Measurements from ENCODE around the gene ZNF414. TPM values are rescaled to one million over a fixed set of nuclear protein-coding genes. Genes with fewer than 3 reads are reported as not detected.
A peak's percentile ranks its signal among the peaks of the same experiment; 100 is the strongest.

ZNF414 gene
- total and polyA plus RNA-seq, 9 of the 15 experiments (the other 6 are each of a cell fraction or from before 2014, with no cell fraction given), result 0.03 to 27.2 (median 2.2) TPM; not detected in 2

DNA sequence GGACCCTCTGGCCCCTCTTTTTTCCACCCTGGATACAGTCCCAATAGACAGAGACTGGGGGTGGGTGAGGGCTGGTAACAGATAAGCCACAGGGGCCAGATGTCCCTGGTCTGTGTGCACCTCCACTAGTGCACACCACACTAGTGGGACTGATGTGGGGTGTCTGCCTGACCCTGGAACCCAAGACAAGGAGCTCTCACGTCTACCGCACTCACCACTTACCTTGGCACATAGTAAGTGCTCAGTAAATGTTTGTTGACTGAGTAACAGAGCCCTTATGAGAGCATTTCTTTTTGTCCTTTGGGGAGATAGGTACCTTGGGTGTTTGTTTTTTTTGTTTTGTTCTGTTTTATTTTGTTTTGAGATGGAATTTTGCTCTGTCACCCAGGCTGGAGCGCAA is 23.1 kb upstream of the ZNF414 start:
- in situ Hi-C loops (cut with MboI) (no loop called here), intact Hi-C loops (cut with micrococcal nuclease) (no loop called here)
- no peak overlapping the region for H3K27ac ChIP-seq (ENCODE audit: extremely low read depth, low read depth, low read length)
- no peak for FAIRE-seq
- POLR2A ChIA-PET, result interaction anchor here (0.8 to 2.1 kb wide), 3 partner anchors 19 to 255 kb away, joined by 3 to 5 read pairs (median 5); partner anchors contain the start of gene ZNF414
- peaks cover 8 to 29% of the 10 kb centered on the region in 2 experiments; a peak in 3 of 5 replicates for H3K27me3 ChIP-seq (ENCODE audit: control insufficient read depth in 2 of 2, insufficient read depth in 2 of 2, low read length in 2 of 2)
- 9% methylated on average over 3 of the region's 3 CpGs for WGBS (ENCODE audit: insufficient coverage, low coverage, missing lambda C conversion rate)
- no peak overlapping the region for H2AFZ ChIP-seq (ENCODE audit: low read depth, low read length)
- CTCF ChIA-PET (ENCODE audit: low intra/inter-chr PET ratio), result no interaction called here
- no peaks in the 10 kb centered on the region for H4K20me1 ChIP-seq (replicated peaks; ENCODE audit: control insufficient read depth, insufficient read depth, low read length)
- no peak overlapping the region for H3K9ac ChIP-seq (ENCODE audit: insufficient read depth in 1 of 2, low read depth in 2 of 2, low read length in 2 of 2)
- no peak for ATAC-seq
- no peaks in the 10 kb centered on the region for H3K79me2 ChIP-seq (ENCODE audit: control insufficient read depth, insufficient read depth, low read length)
- no peak for DNase-seq (ENCODE audit: extremely low read depth in 1 of 4, low spot score in 3 of 4)
- H3K36me3 ChIP-seq (ENCODE audit: control insufficient read depth, insufficient read depth, low read length), result no peaks in the 10 kb centered on the region
- H3K4me1 ChIP-seq (replicated peaks in 1 of 2; ENCODE audit: control insufficient read depth in 2 of 2, insufficient read depth in 2 of 2, low read length in 2 of 2), result peaks cover 0 to 5% of the 10 kb centered on the region in 2 experiments; a peak in 2 of 5 replicates
- H3K4me3 ChIP-seq, result no peak overlapping the region
- BruUV-seq (replicated peaks), result no TSS peak
- no peak overlapping the region for H3K4me2 ChIP-seq (ENCODE audit: insufficient read depth, low read length)
- H3K9me3 ChIP-seq (replicated peaks; ENCODE audit: control insufficient read depth, insufficient read depth, low read depth, low read length), result no peaks in the 10 kb centered on the region
- peak; percentile 67; the same call in 1 of the 2 replicates for TF ChIP-seq ZNF3 (CRISPR knock-in tag; IDR thresholded peaks at IDR 0.05)
- no peak for TF ChIP-seq FIP1L1 (IDR thresholded peaks at IDR 0.05; ENCODE audit: low read depth, low read length, poor library complexity, severe bottlenecking)
- H3K9me1 ChIP-seq (ENCODE audit: control insufficient read depth, insufficient read depth, low read length), result no peaks in the 10 kb centered on the region

DNA sequence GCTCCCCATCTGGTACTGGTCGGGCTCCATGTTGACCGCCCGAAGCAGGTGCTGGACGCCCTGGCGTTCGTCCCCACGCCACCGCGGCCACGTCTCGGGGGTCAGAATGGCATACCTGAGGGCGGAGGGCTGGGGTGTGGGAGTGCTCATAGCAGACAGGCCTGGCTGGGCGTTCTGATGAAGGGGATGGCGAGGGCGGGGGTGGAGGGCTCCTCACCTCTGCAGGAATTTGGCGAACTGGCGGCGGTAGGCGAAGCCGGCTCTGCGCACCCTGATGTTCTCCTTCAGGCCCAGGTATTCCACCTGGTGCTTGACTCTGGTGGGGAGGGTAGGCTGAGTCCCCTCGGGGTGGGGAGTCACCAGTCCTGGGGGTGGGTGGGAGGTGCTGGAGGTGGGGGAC is 22.3 kb upstream of the ZNF414 start:
- Histone ChIP-seq H3K27ac (ENCODE audit: extremely low read depth, low read depth, low read length) (no peak overlapping the region), H3K4me3 (no peak overlapping the region), H4K20me1 (replicated peaks; ENCODE audit: control insufficient read depth, insufficient read depth, low read length) (no peaks in the 10 kb centered on the region), H3K9me3 (replicated peaks; ENCODE audit: control insufficient read depth, insufficient read depth, low read depth, low read length) (no peaks in the 10 kb centered on the region), H3K79me2 (ENCODE audit: control insufficient read depth, insufficient read depth, low read length) (no peaks in the 10 kb centered on the region), H3K4me1 (replicated peaks in 1 of 2; ENCODE audit: control insufficient read depth in 2 of 2, insufficient read depth in 2 of 2, low read length in 2 of 2) (peaks cover 0 to 5% of the 10 kb centered on the region in 2 experiments; a peak in 2 of 5 replicates), H3K9me1 (ENCODE audit: control insufficient read depth, insufficient read depth, low read length) (no peaks in the 10 kb centered on the region), H2AFZ (ENCODE audit: low read depth, low read length) (no peak overlapping the region), H3K27me3 (ENCODE audit: control insufficient read depth in 2 of 2, insufficient read depth in 2 of 2, low read length in 2 of 2) (peaks cover 8 to 34% of the 10 kb centered on the region in 2 experiments; a peak in 3 of 5 replicates), H3K36me3 (ENCODE audit: control insufficient read depth, insufficient read depth, low read length) (no peaks in the 10 kb centered on the region), H3K9ac (ENCODE audit: insufficient read depth in 1 of 2, low read depth in 2 of 2, low read length in 2 of 2) (peak overlapping the region in 1 of 2 experiments; percentile 17; a peak in 1 of 4 replicates), H3K4me2 (ENCODE audit: insufficient read depth, low read length) (no peak overlapping the region)
- FAIRE-seq (no peak), DNase-seq (ENCODE audit: extremely low read depth in 1 of 4, low spot score in 3 of 4) (no peak), ATAC-seq (no peak)
- no TSS peak for BruUV-seq (replicated peaks)
- no peak for TF ChIP-seq DLX4 (CRISPR knock-in tag; IDR thresholded peaks at IDR 0.05)
- ChIA-PET CTCF (ENCODE audit: low intra/inter-chr PET ratio) (no interaction called here), POLR2A (no interaction called here)
- 12% methylated on average over 18 of the region's 22 CpGs for WGBS (ENCODE audit: insufficient coverage, low coverage, missing lambda C conversion rate)
- intact Hi-C loops (cut with micrococcal nuclease), result no loop called here
- in situ Hi-C loops (cut with MboI), result no loop called here

Data from K562 (cell line).